Measurements from ENCODE around the gene UNC79.

- TF ChIP-seq CTCF (IDR thresholded peaks at IDR 0.05; ENCODE audit: extremely low read depth in 1 of 2, insufficient read depth in 1 of 2, low read depth in 1 of 2, low read length in 2 of 2), result no peak
- no peak for TF ChIP-seq MYC (IDR thresholded peaks at IDR 0.05; ENCODE audit: low read depth, low read length)
- TF ChIP-seq POLR2A (IDR thresholded peaks at IDR 0.05; ENCODE audit: low read depth, low read length), result no peak
- TF ChIP-seq MAX (IDR thresholded peaks at IDR 0.05; ENCODE audit: insufficient read depth, insufficient read length), result no peak
- no peak for TF ChIP-seq JUN (IDR thresholded peaks at IDR 0.05; ENCODE audit: borderline replicate concordance, insufficient read depth, insufficient read length, low read depth)
- no peak for TF ChIP-seq EZH2 (IDR thresholded peaks at IDR 0.05; ENCODE audit: borderline replicate concordance, low read depth, low read length, severe bottlenecking)
- no peak for TF ChIP-seq POLR2AphosphoS5 (IDR thresholded peaks at IDR 0.05; ENCODE audit: insufficient read depth, low read depth, low read length)
- TF ChIP-seq FOS (IDR thresholded peaks at IDR 0.05; ENCODE audit: borderline replicate concordance, insufficient read depth, low read length), result no peak
These were observed 223.9 kb downstream of the UNC79 start for GRCh38 chr14:93654599-93654998.

Measured in endothelial cell of umbilical vein (primary cell).